K562 treated with DMSO at 1 percent for 4 hours (cell line): ENCODE measurements around the gene CRISP2. TPM values are rescaled to one million over a fixed set of nuclear protein-coding genes. Genes with fewer than 3 reads are reported as not detected.

Experiments
- total RNA-seq: library from RNA; unstranded; fragments of 300-600 nt; gene quantifications from 2 replicates; pipeline ENCODE4 v1.2.3, GENCODE V29; 2022; ENCODE audit not compliant: insufficient read depth

Gene CRISP2, protein sequence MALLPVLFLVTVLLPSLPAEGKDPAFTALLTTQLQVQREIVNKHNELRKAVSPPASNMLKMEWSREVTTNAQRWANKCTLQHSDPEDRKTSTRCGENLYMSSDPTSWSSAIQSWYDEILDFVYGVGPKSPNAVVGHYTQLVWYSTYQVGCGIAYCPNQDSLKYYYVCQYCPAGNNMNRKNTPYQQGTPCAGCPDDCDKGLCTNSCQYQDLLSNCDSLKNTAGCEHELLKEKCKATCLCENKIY
- total RNA-seq: not detected in 2 replicates

DNA sequence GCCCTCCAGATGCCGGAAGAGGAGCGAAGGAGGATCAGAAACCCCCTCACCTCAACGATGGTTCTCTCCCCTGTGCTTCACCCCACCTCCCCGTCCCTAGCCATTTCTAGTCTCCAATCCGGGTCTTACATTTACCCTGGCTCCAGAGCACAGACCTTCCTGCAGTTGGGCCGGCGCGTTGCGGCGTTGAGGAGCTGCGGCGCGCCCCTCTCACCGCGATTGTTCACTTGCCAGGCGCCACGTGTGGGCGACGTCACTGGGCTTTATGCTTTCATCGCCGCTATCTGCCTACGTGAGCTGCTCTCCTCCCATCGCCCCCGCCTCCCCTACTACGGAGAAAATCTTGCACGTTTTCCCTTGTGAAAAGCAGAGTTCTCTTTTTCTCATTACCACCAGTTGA, at the start of gene CRISP2:
Gene CRISP2 (minus strand): TSS at position 198 of the 400 bp plus-strand sequence. CDS start 4,347 bp downstream, outside the sequence.

DNA sequence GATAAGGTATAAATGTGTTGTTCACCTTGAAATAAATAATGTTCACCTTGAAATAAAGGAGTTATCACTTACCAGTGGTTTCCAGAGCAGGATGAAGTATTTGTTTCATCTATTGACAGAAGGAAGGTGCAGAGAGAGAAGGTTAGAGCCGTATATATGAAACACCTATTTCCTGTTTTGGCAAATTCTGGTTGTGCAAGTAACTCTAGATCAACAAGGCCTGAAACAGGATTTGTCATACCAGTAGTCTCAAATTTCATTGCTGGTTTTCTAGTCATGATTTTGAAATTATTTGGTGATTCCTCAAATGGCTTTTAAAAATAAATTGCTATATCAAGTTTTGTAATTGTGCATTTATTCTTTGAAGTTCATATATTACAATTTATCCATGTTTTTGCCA, 30.9 kb upstream of the CRISP2 start, which contains the start of gene CRISP3:
Gene CRISP3 (minus strand): TSS at position 130 of the 400 bp plus-strand sequence. CDS start 21 bp downstream, at position 109.

Other genes starting within 250 kb of the CRISP2 start
- gene GLYATL3, start 213.6 kb downstream of the CRISP2 start, total RNA-seq: not detected in 2 replicates
- not detected in 2 replicates for gene C6orf141, start 162.9 kb downstream of the CRISP2 start, total RNA-seq
- 138 and 195 TPM in 2 replicates for gene RHAG, start 76.7 kb downstream of the CRISP2 start, total RNA-seq
- 0.65 TPM in 1 of 2 replicates, not detected in the other for gene CRISP3, start 30.8 kb upstream of the CRISP2 start, total RNA-seq
- gene PGK2, start 73.7 kb upstream of the CRISP2 start, total RNA-seq: not detected in 2 replicates
- gene CRISP1, start 153.0 kb upstream of the CRISP2 start, total RNA-seq: not detected in 2 replicates